ENCODE measurements around the gene PTPRT.

PTPRT gene

GRCh38 chr20:42594659-42595058 lies 595.0 kb downstream of the PTPRT start:
- TF ChIP-seq EZH2phosphoT487 (conservative IDR thresholded peaks at IDR 0.05; ENCODE audit: low read length) (no peak), CTCF (IDR thresholded peaks at IDR 0.05; ENCODE audit: insufficient read depth, low read length, poor library complexity, severe bottlenecking) (no peak)
- H3K9ac ChIP-seq (ENCODE audit: low read length): no peak overlapping the region
- no peaks in the 10 kb centered on the region for H4K20me1 ChIP-seq (ENCODE audit: low read depth, low read length)
- no peak overlapping the region for H2AFZ ChIP-seq (ENCODE audit: low read depth, low read length, severe bottlenecking)
- no peaks in the 10 kb centered on the region for H3K36me3 ChIP-seq (ENCODE audit: low read length)
- no peaks in the 10 kb centered on the region for H3K27me3 ChIP-seq (ENCODE audit: low read length)
- H3K9me3 ChIP-seq (ENCODE audit: insufficient read depth, low read length): no peaks in the 10 kb centered on the region
- H3F3A ChIP-seq (ENCODE audit: insufficient read depth): no peaks in the 10 kb centered on the region
- no peaks in the 10 kb centered on the region for H3K9me2 ChIP-seq (replicated peaks; ENCODE audit: insufficient read depth, low read length)
- H3K4me2 ChIP-seq (ENCODE audit: low read depth, low read length, poor library complexity, severe bottlenecking): no peak overlapping the region
- no peak overlapping the region for H3K4me3 ChIP-seq (ENCODE audit: insufficient read depth, low read length, poor library complexity, severe bottlenecking)
- H3K79me2 ChIP-seq (ENCODE audit: insufficient read depth, low read length): no peaks in the 10 kb centered on the region
- H3K27ac ChIP-seq (ENCODE audit: low read depth, low read length): no peak overlapping the region

- H3K4me3 ChIP-seq (ENCODE audit: insufficient read depth, low read length, poor library complexity, severe bottlenecking): no peak overlapping the region
- H4K20me1 ChIP-seq (ENCODE audit: low read depth, low read length): no peaks in the 10 kb centered on the region
- H3K9me2 ChIP-seq (replicated peaks; ENCODE audit: insufficient read depth, low read length): no peaks in the 10 kb centered on the region
- H3K79me2 ChIP-seq (ENCODE audit: insufficient read depth, low read length): no peaks in the 10 kb centered on the region
- H3K27me3 ChIP-seq (ENCODE audit: low read length): no peaks in the 10 kb centered on the region
- TF ChIP-seq CTCF (IDR thresholded peaks at IDR 0.05; ENCODE audit: insufficient read depth, low read length, poor library complexity, severe bottlenecking): no peak
- no peak for TF ChIP-seq EZH2phosphoT487 (conservative IDR thresholded peaks at IDR 0.05; ENCODE audit: low read length)
- no peak overlapping the region for H3K9ac ChIP-seq (ENCODE audit: low read length)
- no peaks in the 10 kb centered on the region for H3K36me3 ChIP-seq (ENCODE audit: low read length)
- no peak overlapping the region for H2AFZ ChIP-seq (ENCODE audit: low read depth, low read length, severe bottlenecking)
- no peak overlapping the region for H3K4me2 ChIP-seq (ENCODE audit: low read depth, low read length, poor library complexity, severe bottlenecking)
- no peaks in the 10 kb centered on the region for H3K9me3 ChIP-seq (ENCODE audit: insufficient read depth, low read length)
- no peak overlapping the region for H3K27ac ChIP-seq (ENCODE audit: low read depth, low read length)
- H3F3A ChIP-seq (ENCODE audit: insufficient read depth): no peaks in the 10 kb centered on the region
Observed at GRCh38 chr20:42594011-42594410, 595.7 kb downstream of the PTPRT start.

- Histone ChIP-seq H2AFZ (ENCODE audit: low read depth, low read length, severe bottlenecking) (no peak overlapping the region), H3F3A (ENCODE audit: insufficient read depth) (no peaks in the 10 kb centered on the region), H3K4me3 (ENCODE audit: insufficient read depth, low read length, poor library complexity, severe bottlenecking) (no peak overlapping the region), H4K20me1 (ENCODE audit: low read depth, low read length) (no peaks in the 10 kb centered on the region), H3K9me2 (replicated peaks; ENCODE audit: insufficient read depth, low read length) (no peaks in the 10 kb centered on the region), H3K27me3 (ENCODE audit: low read length) (no peaks in the 10 kb centered on the region), H3K4me2 (ENCODE audit: low read depth, low read length, poor library complexity, severe bottlenecking) (no peak overlapping the region), H3K36me3 (ENCODE audit: low read length) (no peaks in the 10 kb centered on the region), H3K79me2 (ENCODE audit: insufficient read depth, low read length) (no peaks in the 10 kb centered on the region), H3K27ac (ENCODE audit: low read depth, low read length) (no peak overlapping the region), H3K9me3 (ENCODE audit: insufficient read depth, low read length) (no peaks in the 10 kb centered on the region), H3K9ac (ENCODE audit: low read length) (no peak overlapping the region)
- TF ChIP-seq CTCF (IDR thresholded peaks at IDR 0.05; ENCODE audit: insufficient read depth, low read length, poor library complexity, severe bottlenecking) (no peak), EZH2phosphoT487 (conservative IDR thresholded peaks at IDR 0.05; ENCODE audit: low read length) (no peak)
Observed at GRCh38 chr20:42589976-42590639, 599.6 kb downstream of the PTPRT start.

Measured in SU-DHL-6 (cell line).